Germinal center (tissue), 1 donor: ENCODE measurements around the gene SGPL1.

ENCODE experiments used
- DNase-seq: peaks from one replicate; pipeline ENCODE4 v3.0.0; 2012; ENCODE audit warnings: mixed read lengths, low spot score

Gene SGPL1

DNA sequence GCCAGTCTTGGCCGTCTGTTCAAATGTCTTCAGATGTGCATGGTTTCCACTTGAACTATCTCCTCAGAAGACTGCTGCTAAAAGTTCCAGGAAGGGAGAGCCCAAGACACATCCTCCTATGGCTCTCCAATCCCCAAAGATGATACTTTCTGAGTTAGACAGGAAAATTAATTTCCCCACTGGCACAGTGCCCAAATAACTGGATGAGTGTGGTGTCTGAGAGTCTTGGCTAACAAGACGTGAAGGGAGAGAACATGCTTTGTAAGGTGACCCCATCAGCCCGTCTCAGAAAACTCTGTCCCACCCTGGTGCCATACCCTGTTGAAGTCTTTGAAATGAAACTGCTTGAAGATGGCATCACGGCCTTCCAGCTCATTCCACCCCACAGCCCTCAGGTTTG, 69.7 kb downstream of the SGPL1 start:
- no peak for DNase-seq

DNA sequence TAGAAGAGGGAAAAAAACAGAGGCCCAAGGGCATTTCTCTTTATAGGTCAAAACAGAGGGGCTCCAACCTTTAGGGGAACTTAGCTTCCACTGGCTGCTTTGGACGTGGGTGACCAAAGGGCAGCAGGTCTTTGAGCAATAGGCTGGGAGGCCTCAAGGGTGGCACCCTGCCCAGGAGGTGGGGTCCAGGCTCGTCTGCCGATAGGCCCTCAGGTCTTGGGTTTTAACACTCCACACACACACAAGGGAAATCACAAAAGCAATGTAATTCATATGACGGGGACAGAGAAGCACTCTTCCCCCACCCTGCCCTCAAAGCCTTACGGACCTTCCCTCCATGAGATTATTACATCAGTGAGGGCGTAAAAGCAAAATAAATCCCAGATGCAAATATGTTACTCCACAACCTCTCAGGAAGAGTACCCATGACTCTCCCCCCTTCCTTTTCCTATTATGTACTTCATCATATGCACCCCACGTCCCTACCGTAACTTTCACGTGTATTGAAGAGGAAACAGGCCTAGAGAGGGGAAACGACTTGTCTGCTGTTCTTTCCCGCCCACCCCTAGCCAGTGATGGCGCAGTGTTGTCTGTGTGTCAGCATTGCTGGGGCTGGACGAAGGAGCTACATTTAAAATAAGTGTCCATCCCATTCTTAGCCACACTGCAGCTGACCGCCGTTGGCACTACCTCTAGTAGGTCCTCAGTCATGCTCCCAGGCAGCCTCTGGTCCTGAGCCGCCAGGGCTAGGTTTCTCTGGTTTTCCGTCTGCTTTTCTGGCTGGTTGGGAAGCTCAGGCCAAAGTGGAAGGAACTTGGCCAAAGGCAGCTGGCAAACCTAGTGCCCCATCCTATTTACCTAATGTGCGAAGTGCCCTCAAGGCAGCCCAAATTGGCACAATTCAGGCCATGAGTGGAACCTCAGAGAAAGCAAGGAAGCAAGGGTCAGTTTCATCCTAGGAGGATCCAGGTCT, 70.5 kb downstream of the SGPL1 start:
- DNase-seq, result no peak

DNA sequence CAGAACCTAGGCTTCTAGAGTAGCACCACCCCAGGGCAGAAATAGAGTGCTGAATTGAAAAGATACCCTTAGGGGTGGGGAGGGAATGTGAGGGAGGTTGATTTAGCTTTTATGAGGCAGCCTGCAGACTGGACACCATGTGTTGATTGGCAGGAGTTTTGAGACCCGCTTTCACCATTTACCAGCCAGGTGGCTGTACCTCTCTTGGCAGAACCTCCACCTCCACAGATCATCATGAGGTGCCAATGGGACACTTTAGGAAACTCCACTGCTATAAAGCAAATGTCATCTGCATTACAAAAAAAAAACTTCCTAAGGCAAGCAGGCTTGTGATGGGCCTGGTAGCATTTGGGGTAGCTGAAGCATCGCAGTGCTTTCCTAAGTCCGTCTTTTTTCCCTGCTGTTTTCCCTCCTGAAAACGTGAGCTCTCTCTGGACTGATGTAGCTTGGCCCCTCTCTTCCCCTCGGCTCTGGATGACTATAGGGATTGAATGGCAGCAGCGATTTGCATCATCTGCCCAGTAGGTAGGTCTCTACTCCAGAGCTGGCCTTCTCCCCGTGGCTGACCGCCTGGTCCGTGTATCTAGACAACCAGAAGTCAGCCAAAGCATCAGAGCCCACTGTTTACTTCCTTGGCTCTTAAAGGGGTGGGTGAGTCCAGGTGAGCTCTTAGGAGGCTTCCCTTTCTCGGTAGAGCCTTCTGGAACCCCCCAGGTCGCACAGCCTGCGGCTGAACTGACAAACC, 71.3 kb downstream of the SGPL1 start:
- DNase-seq, result no peak

DNA sequence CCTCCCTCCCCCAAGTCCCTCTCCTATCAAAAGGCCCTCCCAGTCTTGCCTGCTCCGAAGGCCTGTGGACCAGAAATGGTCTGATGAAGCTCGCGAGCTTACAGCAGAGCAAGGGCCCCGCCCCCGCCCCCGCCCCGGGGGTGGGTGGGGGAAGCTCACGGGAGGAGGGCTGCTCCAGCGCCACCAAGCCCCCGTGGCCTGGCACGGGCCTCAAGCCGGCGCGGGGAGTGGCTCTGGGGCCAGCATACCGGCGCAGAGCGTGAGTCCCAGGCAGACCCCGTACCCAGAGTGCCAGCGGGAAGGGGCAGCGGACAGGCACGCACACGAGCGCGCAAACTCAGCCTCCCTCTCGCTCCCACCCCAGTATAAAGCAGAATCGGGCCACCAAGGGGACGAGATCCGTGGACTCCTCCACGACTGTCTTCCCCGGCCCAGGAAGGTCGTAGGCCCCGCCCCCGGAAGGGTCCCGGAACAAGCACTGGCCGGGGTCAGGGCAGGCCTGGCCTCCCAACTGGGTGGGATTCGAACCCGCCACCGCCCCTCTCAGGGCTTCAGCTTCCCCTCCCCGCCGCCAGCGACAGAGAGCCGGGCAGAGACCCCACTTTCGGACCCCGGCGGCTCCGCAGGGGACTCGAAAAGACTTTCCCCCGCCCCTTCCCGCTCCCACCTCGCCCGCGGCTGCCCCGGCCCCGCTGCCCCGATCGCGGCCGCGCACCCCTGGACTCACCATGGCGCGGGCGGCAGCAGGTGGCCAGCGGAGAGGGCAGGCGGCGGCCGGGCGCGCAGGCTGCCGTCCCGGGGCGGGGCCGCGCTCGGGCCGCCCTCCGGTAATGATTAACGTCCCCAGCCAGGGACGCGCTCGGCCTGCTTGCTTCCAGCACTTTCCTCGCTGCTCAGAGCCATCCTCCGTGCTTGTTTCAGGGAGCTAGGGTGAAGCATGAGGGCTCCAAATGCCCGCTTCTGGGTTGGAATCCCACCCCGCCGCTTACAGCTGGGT, 72.4 kb downstream of the SGPL1 start, which contains the start of gene PCBD1:
Gene PCBD1, minus strand, starts transcription at position 762 of the 997 bp plus-strand sequence. Its CDS starts 32 bp downstream, at position 730.
- DNase-seq, result peak; percentile 87

GRCh38 chr10:70889291-70889690, 73.5 kb downstream of the SGPL1 start:
- no peak for DNase-seq

DNA sequence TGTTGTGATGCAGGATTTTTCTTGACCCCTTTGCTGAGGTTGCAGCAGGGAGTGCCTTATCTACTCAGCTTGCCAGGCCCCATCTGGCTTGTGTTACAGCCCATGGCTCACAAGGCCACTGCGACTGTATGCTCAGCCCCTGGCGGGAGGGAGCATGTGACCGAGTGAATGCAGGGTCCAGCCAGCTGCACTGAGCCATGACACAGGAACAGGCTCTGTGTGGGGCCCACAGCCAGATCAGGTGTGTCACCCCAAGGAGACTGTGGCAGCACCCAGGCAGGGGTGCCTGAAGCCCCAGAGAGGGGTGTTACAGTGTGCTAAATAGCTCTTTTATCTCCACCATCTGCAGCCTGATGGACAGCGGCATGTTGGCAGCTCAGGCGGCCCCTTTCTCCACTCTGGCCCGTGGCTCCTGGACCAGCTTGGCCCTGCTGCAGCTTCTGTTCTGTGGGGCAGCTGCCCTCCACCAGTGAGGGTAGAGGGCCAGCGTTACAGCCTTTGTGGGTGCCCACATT, 75.2 kb downstream of the SGPL1 start:
- no peak for DNase-seq

DNA sequence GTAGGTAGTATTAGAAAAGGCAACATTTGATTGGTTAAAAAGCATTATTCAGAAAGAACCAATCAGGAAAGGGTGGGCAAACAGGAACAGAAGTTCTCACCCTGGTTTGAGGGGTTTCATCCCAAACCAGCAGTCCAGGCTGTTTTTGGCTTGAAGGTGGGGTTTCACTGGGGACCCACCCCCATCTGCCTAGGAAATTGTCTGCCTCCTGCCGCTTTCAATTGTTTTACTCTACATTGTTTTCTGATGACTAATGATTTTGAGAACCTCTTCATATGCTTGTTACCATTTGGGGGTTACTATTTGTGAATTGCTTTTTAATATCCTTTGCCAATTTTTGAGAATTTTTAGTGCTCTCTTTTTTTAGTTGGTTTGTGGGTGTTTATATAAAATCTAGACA, 75.9 kb downstream of the SGPL1 start:
- no peak for DNase-seq

- DNase-seq, result no peak
Observed at GRCh38 chr10:70892631-70893030, 76.9 kb downstream of the SGPL1 start.

GRCh38 chr10:70893227-70894006, 77.7 kb downstream of the SGPL1 start:
- DNase-seq, result no peak

GRCh38 chr10:70894416-70894815, 78.7 kb downstream of the SGPL1 start:
- no peak for DNase-seq

DNA sequence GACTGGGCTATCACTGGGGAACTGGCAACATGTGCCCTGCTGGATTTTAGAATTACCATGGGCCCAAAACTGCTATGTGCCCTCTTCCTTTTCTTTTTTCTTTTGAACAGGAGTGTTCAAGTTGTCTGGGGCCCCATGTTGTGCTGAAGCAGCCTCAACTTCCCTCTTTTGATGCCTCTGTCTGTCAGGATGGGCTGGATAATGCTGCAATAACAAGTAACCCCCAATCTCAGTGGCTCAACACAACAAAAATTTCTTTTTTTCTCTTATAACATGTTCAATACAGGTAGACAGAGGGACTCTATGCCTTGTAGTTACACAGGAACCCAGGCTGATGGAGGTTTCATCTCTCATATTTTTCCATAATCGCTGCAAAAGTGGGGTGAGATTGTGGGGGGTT, 80.8 kb downstream of the SGPL1 start:
- no peak for DNase-seq

- DNase-seq, result no peak
Observed at GRCh38 chr10:70898687-70899086, 82.9 kb downstream of the SGPL1 start.

DNA sequence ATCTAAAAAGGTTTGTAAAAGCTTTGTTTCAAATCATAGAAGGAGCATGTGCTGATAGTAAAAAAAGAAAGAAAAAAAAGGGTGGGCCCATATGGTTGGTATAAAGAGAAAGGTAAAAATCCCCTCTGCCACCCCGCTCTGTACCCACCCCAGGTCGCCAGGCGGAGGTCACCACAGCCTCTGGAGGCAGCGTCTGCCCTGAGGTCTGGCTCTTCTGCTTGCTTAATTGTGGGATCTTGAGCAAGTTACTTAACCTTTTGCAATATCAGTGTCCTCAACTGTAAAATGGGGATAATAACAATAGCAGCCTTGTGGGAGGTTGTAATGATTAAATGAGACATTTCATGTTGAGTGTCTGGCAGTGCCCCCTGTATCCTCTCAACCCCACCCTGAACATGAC, 83.3 kb downstream of the SGPL1 start:
- DNase-seq, result no peak

DNA sequence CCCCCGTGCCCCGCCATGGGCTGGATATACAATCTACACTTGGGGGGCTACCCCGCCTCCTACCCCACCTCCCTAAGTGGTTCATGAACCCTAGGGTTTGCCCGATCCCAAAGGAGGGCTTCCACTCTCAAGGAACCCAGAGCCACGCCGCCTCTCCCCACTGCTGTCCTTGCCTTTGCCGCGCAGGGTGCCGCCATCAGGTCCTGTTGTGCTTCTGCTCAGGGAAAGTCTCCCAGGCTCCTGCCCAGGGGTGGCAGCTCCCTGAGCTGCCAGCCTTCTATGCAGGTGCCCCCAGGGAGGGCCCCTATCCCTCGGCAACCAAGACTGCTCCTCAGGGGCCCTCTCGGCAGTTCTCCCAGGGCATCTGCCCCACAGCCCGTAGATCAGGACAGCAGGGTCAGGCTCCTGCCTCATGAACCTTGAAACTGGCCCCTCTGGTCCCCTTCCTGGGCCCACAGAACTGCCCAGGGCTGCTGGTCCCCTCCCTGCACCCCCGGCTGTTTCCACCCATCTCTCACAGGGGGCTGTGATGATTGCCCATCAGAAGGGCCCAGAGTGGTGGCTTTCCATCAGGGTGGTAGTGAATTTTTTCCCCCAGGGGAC, 85.6 kb downstream of the SGPL1 start:
- DNase-seq, result no peak

- no peak for DNase-seq
Observed at GRCh38 chr10:70902661-70903261, 87.0 kb downstream of the SGPL1 start.

DNA sequence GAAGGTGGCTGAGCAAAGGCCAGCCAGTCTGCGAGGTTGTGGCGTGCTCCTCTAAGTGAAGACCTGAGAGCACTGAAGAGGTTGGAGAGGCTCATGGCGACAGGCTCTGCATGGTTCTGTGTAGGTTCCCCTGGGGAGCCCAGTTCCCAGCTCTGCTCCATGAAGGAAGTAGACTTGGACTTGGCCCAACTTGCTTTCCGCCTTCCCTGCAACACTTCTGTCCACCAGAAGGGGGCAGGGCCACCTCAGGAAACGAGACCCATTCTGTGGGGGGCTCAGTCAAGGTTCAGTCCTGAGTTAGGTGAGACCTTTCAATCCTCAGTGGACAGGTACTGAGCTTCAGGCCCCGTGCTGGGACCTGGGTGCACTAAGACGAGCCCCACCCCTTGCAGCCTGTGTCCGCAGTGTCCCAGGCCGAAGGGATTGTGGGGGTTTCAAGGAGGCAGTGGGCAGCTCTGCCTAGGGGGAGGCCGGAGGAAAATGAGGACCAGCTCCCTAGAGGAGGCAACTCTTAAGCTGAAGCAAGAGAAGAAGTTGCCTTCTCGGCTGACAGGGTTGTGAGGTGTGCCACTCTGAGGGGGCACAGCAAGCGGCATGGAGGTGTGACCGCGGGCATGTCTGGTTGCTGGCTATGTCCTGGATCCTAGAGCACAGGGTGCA, 87.6 kb downstream of the SGPL1 start:
- peak; percentile 45 for DNase-seq

DNA sequence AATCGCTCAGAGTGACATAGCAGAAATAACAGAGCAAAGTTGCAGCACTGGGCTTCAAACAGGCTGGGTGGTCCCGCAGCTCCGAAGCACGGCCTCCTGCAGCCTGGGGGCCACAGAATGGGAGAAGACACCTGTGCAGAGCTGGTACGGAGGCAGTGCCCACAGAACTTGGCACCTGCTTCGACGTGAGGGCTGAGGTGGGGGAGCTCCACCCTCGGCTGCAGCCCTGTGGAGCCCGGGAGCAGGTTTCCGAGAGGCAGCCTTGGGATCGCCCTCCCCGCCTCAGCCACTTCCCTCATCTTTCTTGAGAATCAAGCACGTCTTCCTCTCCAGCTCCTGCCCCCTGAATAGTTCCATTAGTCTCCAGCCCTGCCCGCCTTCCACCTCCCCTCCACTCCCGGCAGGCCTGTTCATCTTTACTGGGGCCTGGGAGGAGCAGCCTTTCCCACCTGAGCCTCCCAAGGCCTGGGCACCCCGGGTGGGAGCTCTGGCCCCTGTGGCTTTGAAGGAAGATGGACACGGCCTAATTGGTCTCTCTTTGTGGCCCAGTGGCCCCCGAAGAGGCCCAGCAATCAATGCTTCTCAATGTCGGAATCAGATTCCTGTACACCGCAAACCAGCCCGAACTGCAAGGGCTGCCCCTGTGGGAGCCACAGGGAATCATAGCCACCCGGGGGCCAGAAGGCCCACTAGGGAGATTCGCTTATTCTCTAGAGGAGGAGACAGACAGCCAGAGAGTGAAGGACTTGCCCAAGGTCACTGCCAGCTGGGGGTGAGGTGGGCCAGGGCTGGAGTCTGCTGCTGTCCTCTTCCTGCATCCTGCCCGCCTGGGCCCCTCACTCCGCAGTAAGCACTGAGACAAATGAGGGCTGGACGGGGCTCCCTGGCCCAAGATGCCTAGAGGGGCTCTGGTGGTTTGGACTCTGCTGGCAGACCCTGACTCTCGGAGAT, 89.6 kb downstream of the SGPL1 start:
- no peak for DNase-seq
